Measurements from ENCODE around the gene RELB.
A peak's percentile ranks its signal among the peaks of the same experiment; 100 is the strongest.

The RELB gene

GRCh38 chr19:45086480-45086879, 85.2 kb downstream of the RELB start:
- no peak for DNase-seq

DNA sequence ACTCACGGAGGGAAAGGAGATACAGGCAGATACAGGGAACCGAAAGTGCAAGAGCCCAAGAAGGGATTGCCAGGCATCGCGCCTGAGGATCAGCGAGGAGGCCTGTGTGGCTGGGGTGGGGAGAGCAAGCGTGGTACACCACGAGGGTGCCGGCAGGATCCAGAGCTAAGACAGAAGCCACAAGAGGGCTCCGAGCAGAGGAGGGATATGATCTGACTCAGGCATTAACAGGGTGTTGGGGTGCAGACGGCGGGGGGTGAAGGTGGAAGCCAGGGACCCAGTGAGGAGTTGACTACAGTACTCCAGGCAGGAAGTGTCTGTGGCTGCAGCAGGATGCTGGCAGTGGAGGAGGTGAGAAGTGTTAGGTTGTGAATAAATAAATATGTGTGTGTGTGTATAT, 86.3 kb downstream of the RELB start:
- peak; percentile 58 for DNase-seq
